ENCODE measurements around the gene TFB2M.
"Not testable (repeated sequence)": the region's sequence is repeated elsewhere in the genome, so short reads cannot be mapped to it uniquely, and the experiment has no call there.

TFB2M gene, protein sequence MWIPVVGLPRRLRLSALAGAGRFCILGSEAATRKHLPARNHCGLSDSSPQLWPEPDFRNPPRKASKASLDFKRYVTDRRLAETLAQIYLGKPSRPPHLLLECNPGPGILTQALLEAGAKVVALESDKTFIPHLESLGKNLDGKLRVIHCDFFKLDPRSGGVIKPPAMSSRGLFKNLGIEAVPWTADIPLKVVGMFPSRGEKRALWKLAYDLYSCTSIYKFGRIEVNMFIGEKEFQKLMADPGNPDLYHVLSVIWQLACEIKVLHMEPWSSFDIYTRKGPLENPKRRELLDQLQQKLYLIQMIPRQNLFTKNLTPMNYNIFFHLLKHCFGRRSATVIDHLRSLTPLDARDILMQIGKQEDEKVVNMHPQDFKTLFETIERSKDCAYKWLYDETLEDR
- total RNA-seq, result 19.8 to 58.6 reads per million in 2 experiments

DNA sequence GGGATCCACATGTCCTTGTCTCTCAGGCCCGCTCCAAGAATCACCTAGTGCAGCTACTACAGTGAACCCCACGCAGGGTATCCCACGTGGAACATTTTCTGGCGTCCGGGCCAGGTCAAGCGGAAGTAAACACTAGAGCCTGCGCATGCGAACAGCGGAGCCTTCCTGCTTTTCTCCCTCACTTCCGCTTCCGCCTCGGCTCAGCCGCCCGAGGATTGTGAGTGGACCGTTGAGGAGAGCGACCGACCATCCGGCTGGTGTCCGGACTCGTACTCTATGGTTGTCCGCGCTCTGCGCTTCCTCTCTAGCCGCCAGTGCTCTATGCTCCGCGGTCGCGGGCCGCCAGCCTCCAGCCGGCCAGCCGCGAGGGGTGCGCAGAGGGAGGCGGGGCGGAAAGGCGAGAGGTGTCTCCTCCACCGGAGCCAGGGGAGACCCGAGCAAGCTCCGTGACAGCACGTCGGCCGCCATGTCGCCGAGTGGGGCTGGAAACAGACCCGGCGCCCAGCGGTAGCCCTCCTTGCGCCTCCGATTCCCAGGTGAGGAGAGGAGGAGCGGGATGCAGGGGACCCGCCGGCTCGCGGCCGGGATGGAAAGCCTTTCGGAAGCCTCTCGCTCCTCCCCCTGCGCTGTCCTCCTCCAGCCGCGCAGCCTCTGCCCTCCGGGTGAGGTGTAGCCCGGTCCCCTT lies at the start of gene TFB2M, which contains the start of gene CNST:
Gene TFB2M (minus strand): TSS at position 134 of the 685 bp plus-strand sequence. CDS start 123 bp downstream, at position 11.
Gene CNST (plus strand): TSS at position 329 of the 685 bp plus-strand sequence. CDS start 25,107 bp downstream, outside the sequence.
- DNase-seq (ENCODE audit: low read depth), result peak; percentile 80

DNA sequence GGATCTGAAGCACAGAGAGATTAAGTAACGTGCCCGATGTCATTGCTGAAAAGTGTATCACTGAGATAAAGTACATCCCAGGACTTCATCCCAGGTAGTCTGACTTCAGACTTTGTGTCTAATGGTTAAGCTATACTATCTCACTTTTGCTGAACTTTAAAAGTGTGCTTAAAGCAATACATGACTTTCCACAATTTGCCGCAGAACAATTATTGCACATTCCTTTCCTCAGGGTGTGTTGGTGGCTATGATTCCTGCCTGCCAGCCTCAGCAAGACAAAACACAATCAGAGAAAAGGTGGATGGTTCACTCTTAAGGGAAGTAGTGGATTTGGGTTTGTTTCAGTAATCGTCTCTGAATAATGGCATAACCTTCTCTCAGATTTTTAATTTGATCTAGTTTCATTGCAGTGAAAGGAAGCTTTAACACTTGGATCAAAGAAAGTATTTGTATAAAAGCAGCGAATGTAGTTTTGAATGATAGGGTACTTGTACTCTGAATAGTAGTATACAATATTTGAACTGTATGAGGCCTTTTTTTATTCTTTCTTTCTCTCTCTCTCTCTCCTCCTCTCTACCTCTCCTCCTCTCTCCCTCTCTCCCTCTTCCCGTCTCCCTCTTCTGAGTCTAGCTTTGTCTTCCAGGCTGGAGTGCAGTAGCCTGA lies 47.2 kb upstream of the TFB2M start:
- no peak for DNase-seq (ENCODE audit: low read depth)

GRCh38 chr1:246609632-246610031 lies 43.6 kb upstream of the TFB2M start:
- DNase-seq (ENCODE audit: low read depth), result no peak

GRCh38 chr1:246608616-246609376 lies 42.7 kb upstream of the TFB2M start:
- DNase-seq (ENCODE audit: low read depth), result no peak

GRCh38 chr1:246607462-246607861 lies 41.4 kb upstream of the TFB2M start:
- DNase-seq (ENCODE audit: low read depth), result no peak

- not testable (repeated sequence) for DNase-seq (ENCODE audit: low read depth)
Measured at GRCh38 chr1:246605231-246605630, 39.2 kb upstream of the TFB2M start.

GRCh38 chr1:246602194-246602593 lies 36.1 kb upstream of the TFB2M start:
- DNase-seq (ENCODE audit: low read depth), result no peak

DNA sequence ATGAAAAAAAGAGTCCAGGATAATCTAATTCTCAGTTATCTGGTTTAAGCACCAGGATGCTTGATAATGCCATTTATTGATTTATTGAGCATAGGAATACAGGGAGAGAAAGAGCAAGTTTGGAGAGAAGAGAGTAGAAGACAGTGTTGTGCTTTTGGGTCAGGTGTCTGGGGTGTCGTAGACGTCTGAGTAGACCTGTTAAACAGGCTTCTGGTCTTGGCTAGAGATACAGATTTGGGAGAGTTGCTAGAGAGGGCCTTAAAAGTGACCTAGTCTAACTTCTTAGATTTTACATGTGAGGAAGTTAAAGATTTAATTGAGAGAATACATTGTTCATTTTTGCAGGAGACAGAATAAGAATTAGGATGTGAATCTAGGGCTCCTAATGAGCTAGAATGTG lies 34.5 kb upstream of the TFB2M start:
- DNase-seq (ENCODE audit: low read depth), result no peak

- no peak for DNase-seq (ENCODE audit: low read depth)
Measured at GRCh38 chr1:246599315-246599714, 33.3 kb upstream of the TFB2M start.

GRCh38 chr1:246597971-246598370 lies 31.9 kb upstream of the TFB2M start:
- DNase-seq (ENCODE audit: low read depth), result no peak

GRCh38 chr1:246597340-246597739 lies 31.3 kb upstream of the TFB2M start:
- DNase-seq (ENCODE audit: low read depth), result no peak

DNA sequence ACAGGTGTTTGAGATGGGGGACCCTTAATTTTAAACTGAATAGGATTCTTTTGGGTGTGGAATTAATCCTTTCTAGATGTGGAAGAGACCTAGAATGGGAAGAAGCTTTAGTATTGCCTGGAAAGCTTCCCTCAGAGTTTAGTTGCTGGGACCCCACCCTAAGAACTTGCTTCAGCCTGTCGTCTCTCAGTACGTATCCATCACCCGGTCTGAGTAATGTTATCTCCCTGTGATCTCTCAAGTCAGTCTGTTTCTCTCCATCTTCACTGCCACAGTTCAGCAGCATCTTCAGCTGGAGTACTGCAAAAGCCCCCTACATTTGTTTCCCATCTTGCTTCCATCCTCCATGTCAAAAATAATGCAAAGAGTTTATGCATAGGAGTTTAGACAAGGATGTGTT lies 29.1 kb upstream of the TFB2M start:
- no peak for DNase-seq (ENCODE audit: low read depth)

- no peak for DNase-seq (ENCODE audit: low read depth)
Measured at GRCh38 chr1:246592695-246593094, 26.6 kb upstream of the TFB2M start.

GRCh38 chr1:246591958-246592357 lies 25.9 kb upstream of the TFB2M start:
- no peak for DNase-seq (ENCODE audit: low read depth)

DNA sequence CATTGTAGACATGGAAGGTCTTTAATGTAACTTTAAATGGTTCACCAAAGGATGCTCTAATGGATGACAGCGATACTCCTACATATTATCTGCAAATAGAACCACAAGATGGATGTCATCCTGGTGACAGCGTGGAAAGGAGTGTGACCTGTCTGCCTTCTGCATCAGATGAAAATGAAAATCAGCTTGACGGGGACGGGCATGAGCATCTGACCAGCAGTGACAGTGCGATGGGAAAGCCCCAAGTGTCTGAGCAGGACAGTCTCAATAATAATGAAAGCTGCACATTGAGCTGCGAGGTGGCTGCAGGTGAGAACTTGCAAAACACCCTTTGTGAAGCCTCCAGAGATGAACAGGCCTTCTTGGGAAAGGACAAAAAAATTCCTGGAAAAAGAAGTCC lies 25.4 kb upstream of the TFB2M start:
- no peak for DNase-seq (ENCODE audit: low read depth)

GRCh38 chr1:246591047-246591446 lies 25.0 kb upstream of the TFB2M start:
- DNase-seq (ENCODE audit: low read depth), result no peak

GRCh38 chr1:246589919-246590318 lies 23.9 kb upstream of the TFB2M start:
- DNase-seq (ENCODE audit: low read depth), result not testable (repeated sequence)

DNA sequence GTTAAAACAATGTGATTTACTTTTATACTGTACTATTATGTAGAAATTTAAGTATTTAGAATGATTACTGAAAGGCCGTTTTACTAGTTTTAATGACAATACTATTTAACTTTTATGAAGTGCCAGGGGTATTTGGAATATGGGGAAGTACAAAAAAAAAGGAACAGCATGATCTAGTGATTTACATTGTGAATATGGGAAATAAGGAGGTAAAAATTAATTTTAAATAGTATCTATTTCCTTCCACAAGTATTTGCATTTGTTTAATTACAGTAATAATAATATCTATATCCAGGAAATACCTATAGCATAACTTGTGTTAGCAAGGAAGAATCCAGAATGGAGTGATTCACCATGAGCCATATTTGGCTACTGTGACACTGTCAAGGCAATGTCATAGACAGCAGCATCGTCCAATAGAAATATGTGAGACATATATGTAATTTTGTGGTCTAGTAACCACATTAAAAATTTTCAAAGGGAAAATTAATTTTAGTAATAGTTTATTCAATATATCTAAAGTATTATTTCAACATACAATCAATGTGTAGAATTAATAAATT lies 22.2 kb upstream of the TFB2M start:
- DNase-seq (ENCODE audit: low read depth), result no peak

DNA sequence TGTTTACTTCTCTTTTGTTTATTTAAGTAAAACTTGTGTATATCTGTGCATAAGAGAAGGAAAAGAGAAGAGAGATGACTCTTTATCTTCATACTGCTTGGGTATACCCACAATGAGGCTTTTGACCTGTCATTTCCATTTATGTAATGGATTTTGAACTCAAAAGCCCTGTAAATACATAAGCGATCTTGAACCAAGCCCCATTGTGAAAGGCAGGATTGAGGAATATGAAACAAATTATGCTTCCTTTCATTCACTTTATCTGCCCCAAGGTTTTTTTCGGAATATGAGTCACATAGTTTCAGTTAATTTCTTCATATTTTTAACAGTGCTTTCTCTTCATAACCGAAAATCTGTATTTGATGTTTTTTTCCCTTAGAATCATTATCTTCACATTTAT lies 21.5 kb upstream of the TFB2M start:
- no peak for DNase-seq (ENCODE audit: low read depth)

- DNase-seq (ENCODE audit: low read depth), result no peak
Measured at GRCh38 chr1:246587032-246587431, 21.0 kb upstream of the TFB2M start.

GRCh38 chr1:246583448-246584185 lies 17.6 kb upstream of the TFB2M start:
- DNase-seq (ENCODE audit: low read depth), result no peak

Data from T follicular helper cell (primary cell).